ENCODE measurements around the gene MRPL10.

The MRPL10 gene

DNA sequence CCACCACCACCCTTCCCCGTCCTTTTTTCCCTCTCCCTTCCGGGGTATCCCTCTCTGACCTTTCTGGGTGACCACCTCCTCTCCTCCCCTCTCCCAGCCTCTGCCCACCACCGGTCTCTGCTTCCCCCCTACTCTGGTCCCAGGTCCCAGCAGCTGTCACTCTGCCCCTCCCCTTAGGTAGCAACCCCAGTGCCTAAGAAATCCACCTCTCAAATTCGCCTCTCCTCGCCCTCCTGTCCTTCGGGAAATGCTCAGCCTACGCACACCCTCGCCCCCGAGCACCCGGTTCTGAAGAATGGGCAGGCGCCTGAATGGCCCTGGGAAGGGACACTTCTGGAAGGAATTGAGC lies 20.4 kb upstream of the MRPL10 start:
- Histone ChIP-seq H3K27ac (no peak overlapping the region), H3K4me3 (no peak overlapping the region)
- no peak for TF ChIP-seq CTCF (IDR thresholded peaks at IDR 0.05)
- DNase-seq (ENCODE audit: low spot score), result no peak

DNA sequence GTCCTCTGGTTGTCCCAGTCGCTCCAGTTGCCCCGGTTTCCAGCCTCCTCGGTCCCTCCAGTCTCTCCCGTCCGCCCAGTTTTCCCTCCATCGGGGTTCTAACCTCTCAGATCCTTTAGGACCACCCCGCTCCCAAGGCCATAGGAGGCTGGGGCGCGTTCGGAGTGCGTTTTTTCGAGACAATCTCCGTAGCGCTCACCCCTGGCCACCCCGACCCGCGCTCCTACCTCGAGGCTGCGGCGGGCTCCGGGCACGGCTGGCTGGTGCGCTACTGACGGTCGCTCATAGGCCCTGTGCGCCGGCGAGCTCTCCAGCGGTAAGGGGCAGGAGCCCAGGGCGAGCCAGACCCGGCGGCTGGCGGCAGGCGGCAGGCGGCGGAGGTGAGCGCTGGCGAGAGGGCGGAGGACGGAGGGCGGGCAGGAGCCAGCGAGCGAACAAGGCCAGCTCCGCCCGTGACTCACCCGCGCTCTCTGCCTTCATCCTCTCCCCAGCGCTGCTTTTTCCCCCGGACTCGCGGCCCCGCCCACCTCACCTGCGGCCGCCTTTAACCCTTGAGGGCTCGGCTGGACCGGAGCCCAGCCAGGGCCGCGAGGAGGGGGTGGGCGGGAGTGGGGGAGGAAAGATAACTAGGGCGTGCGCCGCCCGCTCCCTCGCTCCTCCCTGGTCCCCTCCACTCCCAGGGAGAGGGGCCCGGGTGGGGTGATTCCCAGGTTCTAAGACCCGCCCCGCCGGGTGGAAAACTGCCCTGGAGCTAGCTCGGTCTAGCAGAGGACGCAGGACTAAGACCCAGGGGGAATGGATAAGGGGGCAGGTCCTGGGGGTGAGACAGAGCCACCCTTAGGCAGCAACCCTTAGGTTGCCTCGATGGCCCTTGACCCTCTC lies 19.6 kb upstream of the MRPL10 start, which contains the start of gene SP6:
Gene SP6, minus strand, starts transcription at position 472 of the 882 bp plus-strand sequence. CDS start 2,734 bp downstream, outside the sequence.
- DNase-seq (ENCODE audit: low spot score), result no peak
- no peak for TF ChIP-seq CTCF (IDR thresholded peaks at IDR 0.05)
- Histone ChIP-seq H3K4me3 (peak within 1 kb of the TSS; percentile 53), H3K27ac (no peak within 1 kb of the TSS)

DNA sequence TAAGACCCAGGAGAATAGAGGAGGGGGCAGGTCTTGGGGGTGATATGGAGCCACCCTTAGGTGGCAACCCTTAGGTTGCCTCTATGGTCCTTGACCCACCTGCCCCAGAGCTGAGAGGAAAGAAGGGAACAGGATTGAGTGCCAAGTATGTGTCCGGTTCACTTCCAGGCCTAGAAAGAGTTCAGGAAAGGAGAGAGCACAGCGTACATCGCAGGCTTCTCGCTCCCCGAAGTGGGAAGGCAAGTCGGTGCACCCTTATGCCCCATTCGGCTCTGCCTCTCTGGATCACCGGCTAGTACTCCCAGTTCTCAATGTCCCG lies 19.0 kb upstream of the MRPL10 start:
- Histone ChIP-seq H3K4me3 (peak overlapping the region; percentile 53), H3K27ac (no peak overlapping the region)
- no peak for TF ChIP-seq CTCF (IDR thresholded peaks at IDR 0.05)
- DNase-seq (ENCODE audit: low spot score), result no peak

DNA sequence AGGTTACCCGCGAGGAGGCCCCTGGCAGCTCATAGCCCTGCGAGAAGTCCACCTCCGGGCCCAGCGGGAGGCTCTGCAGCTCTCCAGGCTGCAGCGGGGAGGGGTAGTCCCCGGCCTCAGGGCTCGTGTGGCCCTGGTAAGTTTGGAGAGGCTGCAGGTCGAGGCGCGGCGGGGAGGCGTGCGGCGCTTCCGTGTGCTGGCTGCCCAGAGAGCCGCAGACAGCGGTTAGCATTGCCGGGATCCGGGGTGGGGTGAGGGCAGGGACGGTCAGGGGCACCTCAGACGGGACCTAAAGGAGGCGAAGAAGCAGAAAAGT lies 16.8 kb upstream of the MRPL10 start:
- H3K4me3 ChIP-seq, result no peak overlapping the region
- H3K27ac ChIP-seq, result no peak overlapping the region
- TF ChIP-seq CTCF (IDR thresholded peaks at IDR 0.05), result no peak
- DNase-seq (ENCODE audit: low spot score), result no peak

DNA sequence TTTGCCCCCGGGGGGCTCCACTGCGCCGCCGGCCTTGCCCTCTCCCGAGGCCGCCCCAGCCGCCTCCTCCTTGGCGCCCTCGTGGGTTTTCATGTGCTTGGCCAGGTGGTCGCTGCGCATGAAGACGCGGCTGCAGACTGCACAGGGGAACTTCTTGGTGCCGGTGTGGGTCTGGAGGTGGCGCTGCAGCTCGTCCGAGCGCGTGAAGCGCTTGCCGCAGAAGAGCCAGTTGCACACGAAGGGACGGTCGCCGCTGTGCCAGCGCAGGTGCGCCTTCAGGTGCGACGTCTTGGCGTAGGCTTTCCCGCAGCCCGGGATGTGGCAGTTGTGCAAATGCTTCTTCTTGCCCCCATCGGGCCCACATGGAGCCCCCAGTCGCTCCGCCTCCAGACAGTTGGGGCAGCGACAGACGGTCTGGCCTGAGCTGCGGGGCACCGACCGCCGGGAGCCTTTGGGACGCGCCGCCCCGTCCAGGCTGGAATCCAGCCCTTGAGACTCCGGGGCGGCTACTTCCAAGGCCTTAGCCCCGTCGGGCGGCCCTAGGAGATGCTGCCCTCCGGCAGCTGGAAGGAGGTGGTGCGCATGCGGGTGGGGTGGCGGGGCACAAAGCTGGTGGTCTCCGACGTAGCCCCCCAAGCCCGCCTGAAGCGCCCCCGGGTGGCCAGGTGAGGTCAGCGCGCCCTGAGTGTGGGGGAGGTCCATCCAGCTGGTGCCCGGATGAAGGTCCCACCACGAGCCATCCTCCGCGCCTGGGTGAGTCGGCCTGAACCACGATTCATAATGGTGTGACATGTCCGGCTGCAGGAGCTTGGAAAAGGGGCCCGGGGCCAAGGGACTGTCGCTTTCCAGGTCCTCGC lies 16.2 kb upstream of the MRPL10 start:
- DNase-seq (ENCODE audit: low spot score), result no peak
- no peak for TF ChIP-seq CTCF (IDR thresholded peaks at IDR 0.05)
- Histone ChIP-seq H3K27ac (no peak overlapping the region), H3K4me3 (peak overlapping the region; percentile 17)

GRCh38 chr17:47846716-47847340 lies 15.5 kb upstream of the MRPL10 start:
- TF ChIP-seq CTCF (IDR thresholded peaks at IDR 0.05), result no peak
- no peak for DNase-seq (ENCODE audit: low spot score)
- H3K27ac ChIP-seq, result no peak overlapping the region
- no peak overlapping the region for H3K4me3 ChIP-seq

Data from coronary artery (tissue), 2 donors.